ENCODE measurements around the gene MAPKAP1.

The MAPKAP1 gene

DNA sequence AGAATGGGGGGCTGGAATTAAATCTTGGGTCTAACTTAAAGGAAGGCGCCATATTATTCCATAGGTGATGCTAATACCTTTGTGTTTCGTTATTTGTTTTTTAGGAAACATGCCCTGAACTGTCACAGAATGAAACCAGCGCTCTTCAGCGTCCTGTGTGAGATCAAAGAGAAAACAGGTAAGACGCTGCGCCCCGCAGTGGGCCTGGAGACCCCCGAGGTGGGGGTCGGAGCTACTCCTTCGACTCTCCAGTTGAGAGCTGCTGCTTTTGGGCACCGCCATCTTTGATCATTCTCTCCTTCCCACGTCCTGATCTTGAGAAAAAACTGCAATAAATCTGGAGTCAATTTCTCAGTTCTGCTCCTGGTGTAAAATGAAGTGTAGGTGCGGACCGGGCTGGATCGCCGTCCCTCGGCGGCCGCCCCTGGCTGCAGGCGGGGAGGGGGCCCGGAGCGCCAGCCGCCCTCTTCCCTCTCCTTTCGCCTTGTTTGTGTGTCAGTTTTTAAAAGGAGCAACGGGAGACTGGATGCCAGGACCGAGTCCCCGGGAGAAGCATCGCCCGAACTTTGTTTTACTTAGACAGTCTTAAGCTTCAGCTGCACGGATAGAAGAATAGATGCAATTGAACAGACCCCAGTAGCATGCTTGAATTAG lies 41.6 kb upstream of the MAPKAP1 start:
- TF ChIP-seq POLR2AphosphoS5 (IDR thresholded peaks at IDR 0.05; ENCODE audit: borderline replicate concordance, low read depth, low read length) (no peak), FOXP2 (optimal IDR thresholded peaks at IDR 0.05; ENCODE audit: control extremely low read depth, extremely low read length, insufficient read depth) (no peak), EZH2 (IDR thresholded peaks at IDR 0.05) (no peak)
- Histone ChIP-seq H3K27ac (no peak overlapping the region), H3K9me3 (ENCODE audit: low read depth, low read length) (no peaks in the 10 kb centered on the region), H3K36me3 (ENCODE audit: insufficient read depth, low read length) (no peaks in the 10 kb centered on the region), H3K4me3 (no peak overlapping the region), H3K9ac (ENCODE audit: insufficient read length) (no peak overlapping the region)
- DNase-seq (ENCODE audit: low read depth, low spot score), result no peak

- Histone ChIP-seq H3K27ac (no peak overlapping the region), H3K4me3 (peak overlapping the region; percentile 86), H3K9ac (ENCODE audit: insufficient read length) (no peak overlapping the region), H3K9me3 (ENCODE audit: low read depth, low read length) (no peaks in the 10 kb centered on the region), H3K36me3 (ENCODE audit: insufficient read depth, low read length) (no peaks in the 10 kb centered on the region)
- TF ChIP-seq POLR2AphosphoS5 (IDR thresholded peaks at IDR 0.05; ENCODE audit: borderline replicate concordance, low read depth, low read length) (no peak), FOXP2 (optimal IDR thresholded peaks at IDR 0.05; ENCODE audit: control extremely low read depth, extremely low read length, insufficient read depth) (no peak), EZH2 (IDR thresholded peaks at IDR 0.05) (no peak)
- DNase-seq (ENCODE audit: low read depth, low spot score), result no peak
Measured at GRCh38 chr9:125747765-125748445, 40.9 kb upstream of the MAPKAP1 start.

DNA sequence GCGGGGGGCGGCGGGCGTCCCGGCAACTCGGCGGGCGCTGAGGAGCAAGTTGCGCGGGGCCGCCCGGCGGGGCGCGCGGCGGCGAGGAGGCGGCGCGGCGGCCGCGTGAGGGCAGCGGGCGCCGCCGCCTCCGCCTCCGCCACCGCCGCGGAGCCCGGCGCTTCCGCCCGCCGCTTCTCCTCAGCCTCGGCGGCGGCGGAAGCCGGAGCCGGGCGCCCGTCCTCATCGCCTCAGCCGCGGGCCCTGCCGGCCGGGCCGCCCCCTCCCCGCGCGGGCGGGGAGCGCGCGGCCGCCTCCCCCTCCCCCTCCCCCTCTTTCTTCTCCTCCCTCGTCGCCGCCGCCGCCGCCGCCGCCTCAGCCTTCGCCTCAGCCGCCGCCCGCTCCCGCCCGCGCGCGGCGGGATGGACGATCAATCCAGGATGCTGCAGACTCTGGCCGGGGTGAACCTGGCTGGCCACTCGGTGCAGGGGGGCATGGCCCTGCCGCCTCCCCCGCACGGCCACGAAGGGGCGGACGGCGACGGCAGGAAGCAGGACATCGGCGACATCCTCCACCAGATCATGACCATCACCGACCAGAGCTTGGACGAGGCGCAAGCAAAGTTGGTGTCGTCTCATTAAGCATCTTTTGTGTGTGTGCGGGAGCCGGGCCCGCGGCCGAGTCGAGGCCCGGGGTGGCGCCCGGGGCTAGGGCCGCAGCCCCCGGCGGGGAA lies 40.2 kb upstream of the MAPKAP1 start, which contains the start of gene PBX3:
TSS of gene PBX3 (plus strand) at position 321 of the 712 bp plus-strand sequence.
- H3K27ac ChIP-seq, result 0 out of 2 replicates have a peak within 1 kb of the TSS, but pooled peaks have one; percentile 60
- TF ChIP-seq FOXP2 (optimal IDR thresholded peaks at IDR 0.05; ENCODE audit: control extremely low read depth, extremely low read length, insufficient read depth), result no peak
- TF ChIP-seq EZH2 (IDR thresholded peaks at IDR 0.05), result no peak
- no peak for TF ChIP-seq POLR2AphosphoS5 (IDR thresholded peaks at IDR 0.05; ENCODE audit: borderline replicate concordance, low read depth, low read length)
- H3K9ac ChIP-seq (ENCODE audit: insufficient read length), result peak within 1 kb of the TSS; percentile 70
- H3K4me3 ChIP-seq, result peak within 1 kb of the TSS; percentile 89
- DNase-seq (ENCODE audit: low read depth, low spot score), result no peak
- H3K9me3 ChIP-seq (ENCODE audit: low read depth, low read length), result no peaks in the 10 kb centered on the region
- no peaks in the 10 kb centered on the region for H3K36me3 ChIP-seq (ENCODE audit: insufficient read depth, low read length)

DNA sequence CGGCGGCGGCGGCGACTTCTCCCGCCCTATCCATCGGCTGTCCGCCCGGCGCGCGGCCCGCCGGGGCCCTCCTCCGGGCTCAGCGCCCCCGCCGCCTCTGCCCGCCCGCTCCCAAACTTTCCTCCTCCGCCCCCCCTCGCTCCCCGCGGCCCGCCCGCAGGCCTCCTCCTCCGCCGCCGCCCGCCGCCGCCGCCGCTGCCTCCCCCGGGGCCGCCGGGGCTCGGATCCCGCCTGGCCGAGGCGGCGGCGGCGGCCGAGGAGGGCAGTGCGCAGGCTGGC lies 39.7 kb upstream of the MAPKAP1 start:
- Histone ChIP-seq H3K9me3 (ENCODE audit: low read depth, low read length) (no peaks in the 10 kb centered on the region), H3K27ac (no peak overlapping the region), H3K36me3 (ENCODE audit: insufficient read depth, low read length) (no peaks in the 10 kb centered on the region), H3K4me3 (peak overlapping the region; percentile 89), H3K9ac (ENCODE audit: insufficient read length) (no peak overlapping the region)
- DNase-seq (ENCODE audit: low read depth, low spot score), result no peak
- TF ChIP-seq FOXP2 (optimal IDR thresholded peaks at IDR 0.05; ENCODE audit: control extremely low read depth, extremely low read length, insufficient read depth) (no peak), EZH2 (IDR thresholded peaks at IDR 0.05) (no peak), POLR2AphosphoS5 (IDR thresholded peaks at IDR 0.05; ENCODE audit: borderline replicate concordance, low read depth, low read length) (no peak)

GRCh38 chr9:125746017-125746773 lies 39.2 kb upstream of the MAPKAP1 start:
- peak; percentile 42 for DNase-seq (ENCODE audit: low read depth, low spot score)
- Histone ChIP-seq H3K9ac (ENCODE audit: insufficient read length) (peak overlapping the region; percentile 70), H3K9me3 (ENCODE audit: low read depth, low read length) (no peaks in the 10 kb centered on the region), H3K36me3 (ENCODE audit: insufficient read depth, low read length) (no peaks in the 10 kb centered on the region), H3K4me3 (peak overlapping the region; percentile 89), H3K27ac (0 out of 2 replicates have a peak overlapping the region, but pooled peaks have one; percentile 60)
- TF ChIP-seq FOXP2 (optimal IDR thresholded peaks at IDR 0.05; ENCODE audit: control extremely low read depth, extremely low read length, insufficient read depth) (no peak), POLR2AphosphoS5 (IDR thresholded peaks at IDR 0.05; ENCODE audit: borderline replicate concordance, low read depth, low read length) (peak; percentile 66; the same call in 1 of the 2 replicates)

- no peak overlapping the region for H3K9ac ChIP-seq (ENCODE audit: insufficient read length)
- DNase-seq (ENCODE audit: low read depth, low spot score), result no peak
- H3K9me3 ChIP-seq (ENCODE audit: low read depth, low read length), result no peaks in the 10 kb centered on the region
- H3K27ac ChIP-seq, result no peak overlapping the region
- no peak for TF ChIP-seq FOXP2 (optimal IDR thresholded peaks at IDR 0.05; ENCODE audit: control extremely low read depth, extremely low read length, insufficient read depth)
- no peak for TF ChIP-seq EZH2 (IDR thresholded peaks at IDR 0.05)
- TF ChIP-seq POLR2AphosphoS5 (IDR thresholded peaks at IDR 0.05; ENCODE audit: borderline replicate concordance, low read depth, low read length), result no peak
- H3K36me3 ChIP-seq (ENCODE audit: insufficient read depth, low read length), result no peaks in the 10 kb centered on the region
- H3K4me3 ChIP-seq, result peak overlapping the region; percentile 89
Measured at GRCh38 chr9:125745682-125746016, 38.6 kb upstream of the MAPKAP1 start.

DNA sequence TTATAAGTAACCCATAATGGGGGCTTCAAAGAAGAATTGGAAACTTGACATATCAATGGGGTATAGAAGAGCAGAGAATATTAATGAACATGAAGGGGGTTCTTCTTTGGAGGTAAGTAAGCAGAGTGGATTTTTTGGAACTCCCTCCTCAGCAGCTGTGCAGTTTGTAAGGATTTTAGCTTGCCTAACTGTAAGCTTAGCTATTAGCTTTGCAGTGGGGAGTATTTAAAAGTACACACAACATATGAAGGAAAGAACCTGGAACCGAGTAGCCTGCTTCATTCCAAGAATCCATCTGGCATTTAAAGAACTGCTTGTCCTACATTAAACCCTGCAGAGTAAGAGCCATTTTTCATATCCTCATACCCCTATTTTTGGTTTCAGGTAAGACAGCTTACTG lies 38.0 kb upstream of the MAPKAP1 start:
- DNase-seq (ENCODE audit: low read depth, low spot score), result no peak
- no peak overlapping the region for H3K4me3 ChIP-seq
- no peaks in the 10 kb centered on the region for H3K36me3 ChIP-seq (ENCODE audit: insufficient read depth, low read length)
- no peak overlapping the region for H3K9ac ChIP-seq (ENCODE audit: insufficient read length)
- H3K27ac ChIP-seq, result no peak overlapping the region
- TF ChIP-seq POLR2AphosphoS5 (IDR thresholded peaks at IDR 0.05; ENCODE audit: borderline replicate concordance, low read depth, low read length) (no peak), EZH2 (IDR thresholded peaks at IDR 0.05) (no peak), FOXP2 (optimal IDR thresholded peaks at IDR 0.05; ENCODE audit: control extremely low read depth, extremely low read length, insufficient read depth) (no peak)
- no peaks in the 10 kb centered on the region for H3K9me3 ChIP-seq (ENCODE audit: low read depth, low read length)

GRCh38 chr9:125744616-125745015 lies 37.6 kb upstream of the MAPKAP1 start:
- TF ChIP-seq EZH2 (IDR thresholded peaks at IDR 0.05) (no peak), FOXP2 (optimal IDR thresholded peaks at IDR 0.05; ENCODE audit: control extremely low read depth, extremely low read length, insufficient read depth) (no peak), POLR2AphosphoS5 (IDR thresholded peaks at IDR 0.05; ENCODE audit: borderline replicate concordance, low read depth, low read length) (no peak)

More at GRCh38 chr9:125744616-125745015, 37.6 kb upstream of the MAPKAP1 start:
- H3K36me3 ChIP-seq (ENCODE audit: insufficient read depth, low read length), result no peaks in the 10 kb centered on the region
- no peak for DNase-seq (ENCODE audit: low read depth, low spot score)
- H3K4me3 ChIP-seq, result no peak overlapping the region
- H3K9ac ChIP-seq (ENCODE audit: insufficient read length), result no peak overlapping the region
- no peaks in the 10 kb centered on the region for H3K9me3 ChIP-seq (ENCODE audit: low read depth, low read length)
- H3K27ac ChIP-seq, result no peak overlapping the region
